ENCODE measurements around the gene DOCK8.

The DOCK8 gene

DNA sequence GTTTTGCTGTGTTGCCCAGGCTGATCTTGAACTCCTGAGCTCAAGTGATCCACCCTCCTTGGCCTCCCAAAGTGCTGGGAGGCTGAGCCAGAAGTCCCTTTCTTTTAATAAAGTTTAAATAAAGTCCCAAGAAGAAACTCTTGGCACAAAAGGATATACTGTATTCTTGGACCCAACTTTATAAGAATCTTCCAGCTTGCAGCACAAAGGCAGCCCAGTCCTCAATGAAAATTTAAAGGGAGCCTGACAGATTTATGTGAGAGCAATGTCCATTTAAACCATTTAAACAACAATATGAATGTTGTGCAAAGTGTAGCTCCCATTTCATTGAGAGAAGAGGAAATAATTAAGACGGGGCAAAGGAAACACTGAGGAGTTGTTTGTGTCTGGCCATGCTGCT is 217.0 kb downstream of the DOCK8 start:
- no peak for DNase-seq

DNA sequence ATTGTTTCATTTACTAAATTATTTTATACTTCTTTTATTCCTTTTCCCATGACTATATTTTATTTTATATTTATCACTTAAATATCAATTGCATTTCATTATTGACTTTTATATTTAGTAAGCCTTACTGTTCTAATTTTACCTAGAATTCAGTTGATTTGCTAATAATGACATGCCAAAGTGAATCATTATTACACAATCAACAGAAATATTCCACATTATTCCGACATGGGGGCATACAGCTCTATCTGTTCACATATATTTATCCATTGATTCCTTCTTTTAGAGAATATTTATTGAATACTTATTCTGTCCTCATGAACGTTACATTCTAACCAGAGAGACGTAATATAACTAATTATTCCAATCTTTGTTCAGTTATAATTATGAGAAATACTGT is 221.8 kb downstream of the DOCK8 start:
- DNase-seq = no peak

GRCh38 chr9:437066-437465 is 222.4 kb downstream of the DOCK8 start:
- no peak for DNase-seq

GRCh38 chr9:437574-438001 is 222.9 kb downstream of the DOCK8 start:
- no peak for DNase-seq

- DNase-seq = no peak
These were observed 223.4 kb downstream of the DOCK8 start for GRCh38 chr9:438066-438465.

- DNase-seq = no peak
These were observed 224.5 kb downstream of the DOCK8 start for GRCh38 chr9:438961-439768.

DNA sequence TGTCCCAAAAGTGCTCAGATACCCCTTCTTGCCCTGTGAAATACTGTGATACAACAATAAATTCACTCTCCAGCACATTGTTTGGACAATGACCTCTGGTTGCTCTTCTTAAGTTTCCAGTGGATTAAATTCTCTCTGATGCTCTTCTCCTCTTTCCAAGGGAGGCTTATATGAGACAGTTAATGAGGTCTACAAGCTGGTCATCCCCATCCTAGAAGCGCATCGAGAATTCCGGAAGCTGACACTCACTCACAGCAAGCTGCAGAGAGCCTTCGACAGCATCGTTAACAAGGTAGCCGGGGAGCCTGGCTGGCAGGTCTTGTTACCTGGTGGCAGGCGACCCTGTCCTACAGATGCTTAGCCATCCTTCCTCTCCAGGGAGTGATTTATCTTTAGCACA is 226.5 kb downstream of the DOCK8 start:
- DNase-seq = no peak

- no peak for DNase-seq
These were observed 229.9 kb downstream of the DOCK8 start for GRCh38 chr9:444528-444927.

GRCh38 chr9:445033-445432 is 230.4 kb downstream of the DOCK8 start:
- DNase-seq = no peak

- no peak for DNase-seq
These were observed 231.5 kb downstream of the DOCK8 start for GRCh38 chr9:446074-446699.

DNA sequence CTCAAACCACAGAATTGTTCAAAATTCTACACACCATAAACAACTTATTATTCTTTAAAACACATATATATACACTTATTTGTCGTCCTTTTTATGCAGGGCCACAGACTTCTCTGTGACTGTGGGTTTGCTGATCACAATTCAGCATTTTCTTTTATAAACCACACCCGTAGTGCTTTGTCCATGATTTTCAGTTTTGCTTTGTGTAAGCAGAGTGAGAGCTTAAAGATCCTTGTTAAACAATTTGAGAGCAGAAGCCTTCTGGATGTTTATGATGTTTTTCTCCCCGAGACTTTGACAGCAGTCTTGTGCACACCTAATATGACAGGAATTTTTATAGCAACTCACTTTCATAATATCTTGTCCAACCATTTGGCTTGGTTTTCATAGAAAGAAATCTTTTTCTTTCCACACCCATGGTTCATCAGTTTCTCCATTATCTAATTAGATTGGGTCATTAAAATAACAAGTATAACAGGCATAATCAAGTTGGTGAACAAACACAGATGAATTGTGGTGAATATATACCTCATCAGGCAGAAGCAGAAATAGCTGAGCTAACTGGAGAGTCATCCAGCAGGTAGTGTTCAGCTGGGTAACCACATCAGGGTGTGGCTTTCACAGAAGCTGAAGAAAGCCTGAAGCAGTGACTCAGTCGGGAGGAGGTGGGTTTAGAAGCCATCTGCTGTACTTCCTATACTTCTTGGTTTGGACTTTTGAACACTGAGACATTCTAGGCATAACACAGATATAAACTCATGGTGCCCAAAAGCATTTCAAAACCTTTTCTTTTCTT is 232.8 kb downstream of the DOCK8 start:
- DNase-seq = no peak

DNA sequence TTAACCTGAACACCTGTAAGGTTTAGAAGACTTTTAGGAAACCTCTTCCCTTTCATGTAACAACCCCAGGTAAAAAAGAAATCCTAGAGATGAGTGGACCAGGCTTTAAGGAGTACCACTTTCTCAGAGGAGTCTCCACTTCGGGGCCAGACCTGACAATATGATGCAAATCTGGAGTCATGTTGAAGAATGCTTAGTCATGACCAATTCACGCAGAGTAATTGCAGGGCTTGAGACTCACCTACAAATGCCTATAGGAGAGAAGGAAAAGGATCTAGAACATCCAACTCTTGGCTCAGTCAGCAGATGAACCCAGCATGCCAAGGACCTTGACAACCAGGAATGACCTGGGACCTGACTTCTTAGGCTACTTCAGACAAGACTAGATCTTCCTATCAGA is 235.4 kb downstream of the DOCK8 start:
- DNase-seq = no peak

- DNase-seq = no peak
These were observed 235.9 kb downstream of the DOCK8 start for GRCh38 chr9:450561-450960.

DNA sequence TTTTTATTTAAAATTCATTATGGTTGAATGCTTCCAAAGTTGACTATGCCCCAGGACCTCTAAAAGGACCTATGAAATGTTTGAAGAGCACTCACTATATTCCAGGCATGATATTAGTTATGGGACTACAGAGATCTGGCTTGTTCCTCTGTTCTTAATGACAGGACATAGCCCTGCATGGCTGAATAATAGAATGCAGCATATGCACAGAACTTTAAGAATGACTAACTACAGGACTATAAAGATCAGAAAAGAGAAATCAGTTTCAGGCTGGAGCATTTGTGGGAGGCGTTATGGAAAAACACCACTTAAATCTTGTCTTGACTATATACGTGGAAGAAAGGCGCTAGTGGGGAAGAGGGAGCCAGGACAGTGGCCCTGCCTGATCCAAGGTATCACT is 239.2 kb downstream of the DOCK8 start:
- DNase-seq = no peak

GRCh38 chr9:456365-456764 is 241.7 kb downstream of the DOCK8 start:
- DNase-seq = no peak

DNA sequence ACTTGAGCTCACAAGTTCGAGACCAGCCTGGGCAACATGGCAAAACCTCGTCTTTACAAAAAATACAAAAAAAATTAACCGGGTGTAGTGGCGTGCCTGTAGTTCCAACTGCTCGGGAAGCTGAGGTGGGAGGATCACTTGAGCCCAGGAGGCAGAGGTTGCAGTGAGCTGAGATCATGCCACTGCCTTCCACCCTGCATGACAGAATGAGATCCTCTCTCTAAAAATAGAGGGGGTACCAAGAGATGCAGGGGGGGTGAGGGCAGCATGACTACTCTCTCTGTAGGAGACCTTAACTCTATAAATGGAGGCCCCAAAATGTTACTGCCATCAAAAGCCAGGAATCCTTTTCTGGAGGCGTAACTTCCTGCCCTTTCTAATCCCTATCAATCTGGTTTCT is 243.9 kb downstream of the DOCK8 start:
- DNase-seq = no peak

DNA sequence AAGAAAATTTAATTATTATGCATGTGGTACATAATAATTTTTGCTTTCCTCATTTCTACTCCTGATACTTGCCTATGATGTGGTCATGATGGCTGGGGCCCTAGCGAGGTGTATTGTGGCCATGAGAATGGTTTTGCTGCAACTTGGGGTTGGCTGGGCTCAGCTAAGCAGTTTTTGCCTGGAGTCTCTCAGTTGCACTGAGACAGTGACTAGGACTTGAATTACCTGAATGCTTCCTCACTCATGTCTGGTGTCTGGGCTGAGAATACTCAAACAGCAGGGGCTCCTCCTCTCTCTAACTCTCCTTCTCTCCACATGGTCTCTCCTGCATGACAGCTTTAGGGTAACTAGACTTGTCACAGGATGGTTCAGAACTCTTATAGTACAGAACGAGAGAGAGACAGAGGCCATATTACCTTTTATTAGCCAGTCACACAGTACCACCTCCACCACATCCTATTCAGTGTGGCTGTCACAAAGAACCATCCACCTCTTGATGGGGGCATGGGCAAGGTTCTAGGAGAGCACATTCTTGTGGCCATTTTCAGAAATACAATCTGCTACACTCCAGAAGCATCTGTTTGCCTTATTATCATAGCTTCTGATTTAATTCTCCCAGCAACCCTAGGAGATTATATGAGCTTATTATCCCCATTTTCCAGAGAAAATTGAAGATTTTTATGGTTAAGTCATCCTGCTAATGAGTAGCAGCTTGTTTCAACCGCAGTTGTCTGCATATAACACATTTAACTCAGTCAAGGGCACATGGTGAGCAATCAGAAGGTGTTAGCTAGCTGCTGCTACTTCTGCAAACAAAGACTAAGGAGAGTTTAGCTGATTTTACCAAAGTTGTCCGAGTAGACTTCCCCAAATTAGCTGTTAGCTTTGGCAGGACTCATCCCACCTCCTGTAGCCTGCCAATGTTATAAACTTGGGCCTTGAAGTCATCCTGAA is 245.1 kb downstream of the DOCK8 start:
- no peak for DNase-seq

DNA sequence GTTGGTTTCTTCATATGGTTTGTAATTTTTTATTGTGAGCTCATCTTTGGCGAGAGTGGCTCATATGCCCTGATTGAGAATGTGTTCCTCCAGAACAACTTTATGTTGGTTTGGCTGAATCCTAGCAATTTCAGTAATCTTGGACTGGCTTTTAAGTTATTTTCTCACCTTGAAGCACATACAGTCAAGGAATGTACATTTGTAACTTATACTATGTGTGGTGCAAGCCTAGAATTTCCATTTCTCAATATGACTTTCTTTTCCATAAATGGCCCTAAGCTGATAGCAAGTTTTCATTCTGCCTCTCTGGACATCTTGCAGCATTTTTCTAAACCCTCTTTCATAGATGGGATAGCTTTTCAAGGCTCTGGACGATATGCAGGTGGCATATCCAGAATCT is 247.5 kb downstream of the DOCK8 start:
- no peak for DNase-seq

DNA sequence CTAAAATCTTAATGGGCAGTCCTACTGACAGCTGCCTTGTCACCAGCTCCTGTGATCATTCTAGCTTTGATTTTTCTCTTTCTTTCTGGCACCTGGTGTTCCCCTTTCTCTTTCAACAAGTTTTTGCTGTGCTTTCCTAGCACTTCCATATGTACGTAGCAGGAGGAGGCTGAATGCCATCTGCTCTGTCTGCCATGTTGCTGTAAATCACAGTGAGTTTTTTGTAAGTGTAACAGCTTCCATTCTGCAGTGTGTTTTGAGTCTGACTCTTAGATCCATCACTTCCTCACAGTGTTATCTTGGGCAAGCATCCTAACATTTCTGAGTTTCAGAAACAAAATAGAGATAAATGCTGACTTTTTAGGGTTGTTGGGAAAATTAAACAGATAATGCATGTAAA is 247.9 kb downstream of the DOCK8 start:
- no peak for DNase-seq

DNA sequence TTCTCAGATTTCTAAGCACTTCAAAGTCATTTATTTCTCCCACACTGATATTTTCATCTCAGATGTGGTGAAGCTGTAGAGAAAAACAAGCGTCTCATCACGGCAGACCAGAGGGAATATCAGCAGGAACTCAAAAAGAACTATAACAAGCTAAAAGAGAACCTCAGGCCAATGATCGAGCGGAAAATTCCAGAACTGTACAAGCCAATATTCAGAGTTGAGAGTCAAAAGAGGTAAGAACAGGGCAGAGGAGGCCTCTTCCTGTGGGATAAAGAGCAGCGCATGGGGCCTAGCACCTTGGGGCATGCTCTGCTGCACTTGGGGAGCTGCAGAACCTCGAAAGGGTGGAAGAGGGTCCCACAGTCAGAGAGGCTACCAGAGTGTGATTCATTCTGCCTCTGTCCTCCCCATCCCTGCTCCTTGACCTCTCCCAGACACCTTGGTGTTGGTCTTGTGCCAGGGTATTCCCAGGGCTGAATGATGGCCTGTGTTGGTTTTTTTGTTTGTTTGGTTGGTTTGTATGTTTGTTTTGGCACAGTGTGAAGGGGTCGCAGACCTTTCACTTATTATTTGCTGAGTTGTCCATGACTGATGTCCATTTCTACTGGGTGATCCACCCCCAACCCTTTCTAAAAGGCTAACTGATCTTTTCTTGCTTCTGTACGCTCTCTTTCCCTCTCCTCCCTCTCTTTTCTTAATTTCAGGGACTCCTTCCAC is 248.9 kb downstream of the DOCK8 start:
- DNase-seq = no peak

- no peak for DNase-seq
These were observed 252.1 kb downstream of the DOCK8 start for GRCh38 chr9:466747-467146.

Measured in effector CD8-positive, alpha-beta T cell (primary cell).